Karpas-422 (cell line): ENCODE measurements around the gene PHC3. TPM values are rescaled to one million over a fixed set of nuclear protein-coding genes. Genes with fewer than 3 reads are reported as not detected.
A peak's percentile ranks its signal among the peaks of the same experiment; 100 is the strongest.

Source experiments
- DNase-seq: peaks from one replicate; pipeline ENCODE4 v3.0.0-alpha.2; 2015
- H2AFZ ChIP-seq: fragments of 200-600 bp; sonication (generic); 2 replicates; pipeline ENCODE4 v1.6.1; 2014; ENCODE audit warnings: antibody characterized with exemption, low read length, mixed read lengths
- H3K27ac ChIP-seq: fragments of 200-600 bp; sonication (generic); 2 replicates; pipeline ENCODE4 v1.5.1; 2014; ENCODE audit warnings: mild to moderate bottlenecking, low read length, moderate library complexity
- H3K27me3 ChIP-seq: fragments of 200-600 bp; sonication (generic); 2 replicates; pipeline ENCODE4 v1.6.1; 2014; ENCODE audit warnings: low read length, mixed read lengths
- H3K36me3 ChIP-seq: fragments of 200-600 bp; sonication (generic); 2 replicates; pipeline ENCODE4 v1.6.1; 2014; ENCODE audit warnings: low read length, mixed read lengths; ENCODE audit not compliant: insufficient read depth
- H3K4me1 ChIP-seq: fragments of 200-600 bp; sonication (generic); 2 replicates; pipeline ENCODE4 v1.6.1; 2014; ENCODE audit warnings: mild to moderate bottlenecking, low read length, mixed read lengths
- H3K4me2 ChIP-seq: fragments of 200-600 bp; sonication (generic); 2 replicates; pipeline ENCODE4 v1.6.1; 2014; ENCODE audit warnings: low read length, low read depth, mild to moderate bottlenecking; ENCODE audit not compliant: poor library complexity, severe bottlenecking
- H3K4me3 ChIP-seq: fragments of 200-600 bp; sonication (generic); 2 replicates; pipeline ENCODE4 v1.5.1; 2014; ENCODE audit warnings: mild to moderate bottlenecking, antibody characterized with exemption, low read length, mixed read lengths
- H3K79me2 ChIP-seq: fragments of 200-600 bp; sonication (generic); 2 replicates; pipeline ENCODE4 v1.6.1; 2014; ENCODE audit warnings: mild to moderate bottlenecking, low read length, mixed read lengths
- H3K9ac ChIP-seq: fragments of 200-600 bp; sonication (generic); 2 replicates; pipeline ENCODE4 v1.6.0; 2014; ENCODE audit warnings: low read length
- H3K9me2 ChIP-seq: fragments of 200-600 bp; sonication (generic), shearing (Covaris generic); replicated peaks from 2 replicates; pipeline ENCODE4 v1.6.0; 2014; ENCODE audit warnings: mild to moderate bottlenecking, low read length, moderate library complexity; ENCODE audit not compliant: insufficient read depth
- H3K9me3 ChIP-seq: fragments of 300-700, 200-600 bp; sonication (generic); 2 replicates; pipeline ENCODE4 v1.6.1; 2014; ENCODE audit warnings: low read length, mixed read lengths
- H4K20me1 ChIP-seq: fragments of 200-600 bp; sonication (generic); 2 replicates; pipeline ENCODE4 v1.6.1; 2014; ENCODE audit warnings: mild to moderate bottlenecking, antibody characterized with exemption, low read length, low read depth; ENCODE audit not compliant: insufficient read depth
- total RNA-seq: library from RNA; depleted of rRNA; stranded (reverse); fragments of >200 nt; shearing (Covaris generic); gene quantifications from 2 replicates; pipeline ENCODE4 v1.2.3, GENCODE V29; 2014; ENCODE audit warnings: low replicate concordance

PHC3 gene
- total RNA-seq, 1 experiment from 2014 or later = 89.9 TPM

- H3K27ac ChIP-seq = peak overlapping the region; percentile 85
- H3K27me3 ChIP-seq = no peaks in the 10 kb centered on the region
- H3K36me3 ChIP-seq = peaks cover 21% of the 10 kb centered on the region
- no peak overlapping the region for H2AFZ ChIP-seq
- H3K9ac ChIP-seq = peak overlapping the region; percentile 22
- H3K9me3 ChIP-seq = no peaks in the 10 kb centered on the region
- H3K4me1 ChIP-seq = peaks cover 38% of the 10 kb centered on the region
- H3K4me3 ChIP-seq = peak overlapping the region; percentile 15
- 0 out of 2 replicates have a peak, but pooled peaks cover 4% of the 10 kb centered on the region for H4K20me1 ChIP-seq
- H3K4me2 ChIP-seq = peak overlapping the region; percentile 60
- no peaks in the 10 kb centered on the region for H3K9me2 ChIP-seq
- peak; percentile 75 for DNase-seq
- peaks cover 88% of the 10 kb centered on the region for H3K79me2 ChIP-seq
Observed at GRCh38 chr3:170154569-170155143, 26.9 kb downstream of the PHC3 start.

DNA sequence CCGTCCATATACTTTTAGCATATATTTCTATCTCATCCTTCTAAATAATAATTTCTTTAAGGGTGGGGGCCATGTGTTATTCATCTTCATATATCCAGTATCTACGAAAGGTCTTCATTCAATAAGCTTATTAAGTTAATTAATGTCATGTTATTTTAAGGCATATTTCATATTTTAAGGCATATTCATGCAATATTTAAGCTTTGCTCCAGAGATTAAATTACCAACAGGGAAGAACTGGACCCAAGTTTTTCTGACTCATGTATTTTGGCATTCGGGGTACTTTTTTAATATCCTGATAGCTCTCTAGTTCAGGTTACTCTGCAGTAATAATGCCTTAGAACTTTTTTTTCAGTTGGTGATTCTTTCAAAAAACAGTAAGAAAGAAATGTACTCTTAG is 27.4 kb downstream of the PHC3 start:
- Histone ChIP-seq H2AFZ (no peak overlapping the region), H3K9ac (no peak overlapping the region), H3K9me3 (no peaks in the 10 kb centered on the region), H3K79me2 (peaks cover 88% of the 10 kb centered on the region), H3K27ac (peak overlapping the region; percentile 85), H3K9me2 (no peaks in the 10 kb centered on the region), H3K4me2 (peak overlapping the region; percentile 60), H3K36me3 (peaks cover 20% of the 10 kb centered on the region), H3K27me3 (no peaks in the 10 kb centered on the region), H3K4me1 (peaks cover 38% of the 10 kb centered on the region), H3K4me3 (0 out of 2 replicates have a peak overlapping the region, but pooled peaks have one; percentile 15), H4K20me1 (0 out of 2 replicates have a peak, but pooled peaks cover 4% of the 10 kb centered on the region)
- no peak for DNase-seq

- peaks cover 31% of the 10 kb centered on the region for H3K4me1 ChIP-seq
- no peaks in the 10 kb centered on the region for H3K27me3 ChIP-seq
- H3K4me3 ChIP-seq = no peak overlapping the region
- no peak overlapping the region for H2AFZ ChIP-seq
- no peak overlapping the region for H3K27ac ChIP-seq
- H3K9ac ChIP-seq = no peak overlapping the region
- no peak for DNase-seq
- H3K36me3 ChIP-seq = peaks cover 28% of the 10 kb centered on the region
- no peaks in the 10 kb centered on the region for H3K9me2 ChIP-seq
- H3K9me3 ChIP-seq = no peaks in the 10 kb centered on the region
- peaks cover 87% of the 10 kb centered on the region for H3K79me2 ChIP-seq
- H4K20me1 ChIP-seq = 0 out of 2 replicates have a peak, but pooled peaks cover 4% of the 10 kb centered on the region
- H3K4me2 ChIP-seq = no peak overlapping the region
Observed at GRCh38 chr3:170151536-170151935, 30.0 kb downstream of the PHC3 start.

DNA sequence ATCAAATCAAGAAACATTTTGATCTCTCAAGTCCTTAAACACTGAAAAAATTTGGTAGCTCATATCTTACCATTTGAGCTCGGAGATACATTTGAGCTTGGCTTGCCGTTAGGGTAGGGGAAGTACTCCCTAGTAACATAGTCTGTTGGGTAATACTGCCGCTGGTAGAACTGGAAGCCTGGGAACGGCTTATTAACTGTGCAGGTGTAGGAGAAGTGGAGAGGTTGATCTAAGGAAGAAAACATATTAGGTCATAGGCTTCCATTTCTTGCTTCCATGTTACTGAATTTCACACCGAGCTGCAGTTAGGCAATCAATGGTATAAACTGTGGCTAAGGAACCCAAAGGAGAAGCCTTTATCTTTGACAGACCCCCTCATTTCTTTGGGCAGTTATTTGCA is 32.5 kb downstream of the PHC3 start:
- peaks cover 31% of the 10 kb centered on the region for H3K4me1 ChIP-seq

GRCh38 chr3:170145278-170145677 is 36.3 kb downstream of the PHC3 start:
- no peak for DNase-seq
- peak overlapping the region; percentile 61 for H3K27ac ChIP-seq

More for the DNA sequence above, 32.5 kb downstream of the PHC3 start:
- no peak overlapping the region for H2AFZ ChIP-seq
- no peak overlapping the region for H3K27ac ChIP-seq
- H3K9me3 ChIP-seq = no peaks in the 10 kb centered on the region
- peaks cover 87% of the 10 kb centered on the region for H3K79me2 ChIP-seq
- no peaks in the 10 kb centered on the region for H3K9me2 ChIP-seq
- H3K36me3 ChIP-seq = peaks cover 35% of the 10 kb centered on the region
- no peaks in the 10 kb centered on the region for H3K27me3 ChIP-seq
- DNase-seq = no peak
- H4K20me1 ChIP-seq = 0 out of 2 replicates have a peak, but pooled peaks cover 4% of the 10 kb centered on the region
- no peak overlapping the region for H3K4me2 ChIP-seq
- H3K9ac ChIP-seq = no peak overlapping the region
- H3K4me3 ChIP-seq = no peak overlapping the region

GRCh38 chr3:170144437-170144843 is 37.1 kb downstream of the PHC3 start:
- DNase-seq = peak; percentile 57
- no peaks in the 10 kb centered on the region for H3K27me3 ChIP-seq
- H3K79me2 ChIP-seq = peaks cover 91% of the 10 kb centered on the region
- no peak overlapping the region for H3K9ac ChIP-seq
- H3K4me2 ChIP-seq = peak overlapping the region; percentile 36
- peaks cover 35% of the 10 kb centered on the region for H3K36me3 ChIP-seq
- no peak overlapping the region for H2AFZ ChIP-seq
- no peak overlapping the region for H3K4me3 ChIP-seq
- H4K20me1 ChIP-seq = no peaks in the 10 kb centered on the region
- peak overlapping the region; percentile 61 for H3K27ac ChIP-seq
- no peaks in the 10 kb centered on the region for H3K9me2 ChIP-seq
- no peaks in the 10 kb centered on the region for H3K9me3 ChIP-seq
- peaks cover 27% of the 10 kb centered on the region for H3K4me1 ChIP-seq

More at GRCh38 chr3:170145278-170145677, 36.3 kb downstream of the PHC3 start:
- Histone ChIP-seq H3K4me3 (no peak overlapping the region), H3K79me2 (peaks cover 92% of the 10 kb centered on the region), H4K20me1 (no peaks in the 10 kb centered on the region), H3K4me1 (peaks cover 27% of the 10 kb centered on the region), H3K27me3 (no peaks in the 10 kb centered on the region), H2AFZ (no peak overlapping the region), H3K36me3 (peaks cover 42% of the 10 kb centered on the region), H3K4me2 (peak overlapping the region; percentile 36), H3K9ac (no peak overlapping the region), H3K9me2 (no peaks in the 10 kb centered on the region), H3K9me3 (no peaks in the 10 kb centered on the region)

DNA sequence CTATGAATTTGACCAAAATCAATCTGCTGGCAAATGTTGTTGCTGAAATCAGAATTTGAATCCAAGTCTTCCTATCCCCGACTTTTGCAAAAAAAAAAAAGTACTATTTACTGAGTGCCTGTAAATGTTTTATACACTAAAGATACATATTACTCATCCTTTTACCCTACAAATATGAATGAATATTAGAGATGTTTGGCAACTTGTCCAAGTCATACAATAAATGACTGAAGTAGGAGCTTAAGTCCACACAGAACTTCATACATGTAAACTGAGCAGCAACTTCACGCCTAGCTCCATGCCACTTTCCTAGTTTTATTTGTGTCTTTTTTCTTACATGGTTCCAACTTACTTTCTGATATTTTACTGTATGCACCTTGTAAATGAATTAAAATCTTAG is 39.2 kb downstream of the PHC3 start:
- Histone ChIP-seq H3K4me3 (no peak overlapping the region), H4K20me1 (no peaks in the 10 kb centered on the region), H3K36me3 (peaks cover 29% of the 10 kb centered on the region), H3K4me1 (peaks cover 24% of the 10 kb centered on the region), H3K9ac (no peak overlapping the region), H3K9me3 (no peaks in the 10 kb centered on the region), H3K79me2 (peaks cover 84% of the 10 kb centered on the region), H3K9me2 (no peaks in the 10 kb centered on the region), H2AFZ (no peak overlapping the region), H3K27ac (no peak overlapping the region), H3K27me3 (no peaks in the 10 kb centered on the region), H3K4me2 (no peak overlapping the region)
- DNase-seq = no peak

GRCh38 chr3:170137986-170138385 is 43.5 kb downstream of the PHC3 start:
- no peak overlapping the region for H2AFZ ChIP-seq
- H3K27ac ChIP-seq = no peak overlapping the region
- H3K36me3 ChIP-seq = peaks cover 53% of the 10 kb centered on the region
- H3K9ac ChIP-seq = no peak overlapping the region
- no peaks in the 10 kb centered on the region for H3K9me3 ChIP-seq
- peaks cover 76% of the 10 kb centered on the region for H3K79me2 ChIP-seq
- no peak overlapping the region for H3K4me3 ChIP-seq
- no peaks in the 10 kb centered on the region for H4K20me1 ChIP-seq
- H3K4me2 ChIP-seq = no peak overlapping the region
- no peak for DNase-seq
- no peaks in the 10 kb centered on the region for H3K27me3 ChIP-seq
- no peaks in the 10 kb centered on the region for H3K9me2 ChIP-seq
- no peaks in the 10 kb centered on the region for H3K4me1 ChIP-seq
